ENCODE data around the gene LIMS3.
"Not testable (repeated sequence)": the region's sequence is repeated elsewhere in the genome, so short reads cannot be mapped to it uniquely, and the experiment has no call there.

Gene LIMS3

GRCh38 chr2:109921543-109922384, 23.3 kb downstream of the LIMS3 start:
- DNase-seq (ENCODE audit: low read depth in 2 of 2), result not testable (repeated sequence)

- not testable (repeated sequence) for DNase-seq (ENCODE audit: low read depth in 2 of 2)
Observed at GRCh38 chr2:109924481-109924880, 26.0 kb downstream of the LIMS3 start.

- DNase-seq (ENCODE audit: low read depth in 2 of 2), result not testable (repeated sequence)
Observed at GRCh38 chr2:109927803-109928202, 29.3 kb downstream of the LIMS3 start.

GRCh38 chr2:109929222-109929621, 30.7 kb downstream of the LIMS3 start:
- DNase-seq (ENCODE audit: low read depth in 2 of 2), result not testable (repeated sequence)

- not testable (repeated sequence) for DNase-seq (ENCODE audit: low read depth in 2 of 2)
Observed at GRCh38 chr2:109936534-109936933, 38.0 kb downstream of the LIMS3 start.

- DNase-seq (ENCODE audit: low read depth in 2 of 2), result not testable (repeated sequence)
Observed at GRCh38 chr2:109945362-109945761, 46.9 kb downstream of the LIMS3 start.

GRCh38 chr2:109947262-109947958, 48.9 kb downstream of the LIMS3 start:
- DNase-seq (ENCODE audit: low read depth in 2 of 2), result not testable (repeated sequence)

GRCh38 chr2:109947959-109948520, 49.6 kb downstream of the LIMS3 start:
- DNase-seq (ENCODE audit: low read depth in 2 of 2), result not testable (repeated sequence)

GRCh38 chr2:109950146-109950843, 51.8 kb downstream of the LIMS3 start:
- DNase-seq (ENCODE audit: low read depth in 2 of 2), result not testable (repeated sequence)

GRCh38 chr2:109963942-109964341, 65.5 kb downstream of the LIMS3 start:
- not testable (repeated sequence) for DNase-seq (ENCODE audit: low read depth in 2 of 2)

GRCh38 chr2:109965482-109965881, 67.0 kb downstream of the LIMS3 start:
- not testable (repeated sequence) for DNase-seq (ENCODE audit: low read depth in 2 of 2)

- DNase-seq (ENCODE audit: low read depth in 2 of 2), result not testable (repeated sequence)
Observed at GRCh38 chr2:109966107-109966736, 67.7 kb downstream of the LIMS3 start.

- DNase-seq (ENCODE audit: low read depth in 2 of 2), result not testable (repeated sequence)
Observed at GRCh38 chr2:109966858-109967257, 68.4 kb downstream of the LIMS3 start.

- DNase-seq (ENCODE audit: low read depth in 2 of 2), result not testable (repeated sequence)
Observed at GRCh38 chr2:109969864-109970263, 71.4 kb downstream of the LIMS3 start.

- not testable (repeated sequence) for DNase-seq (ENCODE audit: low read depth in 2 of 2)
Observed at GRCh38 chr2:109971710-109972109, 73.2 kb downstream of the LIMS3 start.
